Kidney epithelial cell (primary cell): ENCODE results near the gene ZFR2. TPM values are rescaled to one million over a fixed set of nuclear protein-coding genes. Genes with fewer than 3 reads are reported as not detected.

Source experiments
- DNase-seq: peaks from one replicate; pipeline ENCODE4 v3.0.0-alpha.2; 2010; ENCODE audit warnings: low read depth
- H3K27me3 ChIP-seq: 2 replicates; pipeline ENCODE4 v1.6.0; 2011; ENCODE audit warnings: low read length; ENCODE audit not compliant: control insufficient read depth, insufficient read depth
- H3K36me3 ChIP-seq: 2 replicates; pipeline ENCODE4 v1.5.1; 2011; ENCODE audit warnings: low read length; ENCODE audit not compliant: control insufficient read depth, insufficient read depth
- H3K4me3 ChIP-seq: 2 replicates; pipeline ENCODE4 v1.5.1; 2011; ENCODE audit warnings: low read depth, mild to moderate bottlenecking, control low read depth, low read length
- CTCF ChIP-seq: IDR thresholded peaks from 2 replicates; pipeline ENCODE4 v1.5.1; 2011; ENCODE audit warnings: mild to moderate bottlenecking, moderate library complexity, low read length, control low read depth, inconsistent platforms; ENCODE audit not compliant: insufficient read depth, poor library complexity, severe bottlenecking
- total RNA-seq: library from RNA; depleted of rRNA; stranded (reverse); fragments of >200 nt; gene quantifications from 2 replicates; pipeline ENCODE4 v1.2.3, GENCODE V29; 2015

The ZFR2 gene
- total RNA-seq = 0.17 TPM in 1 of 2 replicates, not detected in the other

DNA sequence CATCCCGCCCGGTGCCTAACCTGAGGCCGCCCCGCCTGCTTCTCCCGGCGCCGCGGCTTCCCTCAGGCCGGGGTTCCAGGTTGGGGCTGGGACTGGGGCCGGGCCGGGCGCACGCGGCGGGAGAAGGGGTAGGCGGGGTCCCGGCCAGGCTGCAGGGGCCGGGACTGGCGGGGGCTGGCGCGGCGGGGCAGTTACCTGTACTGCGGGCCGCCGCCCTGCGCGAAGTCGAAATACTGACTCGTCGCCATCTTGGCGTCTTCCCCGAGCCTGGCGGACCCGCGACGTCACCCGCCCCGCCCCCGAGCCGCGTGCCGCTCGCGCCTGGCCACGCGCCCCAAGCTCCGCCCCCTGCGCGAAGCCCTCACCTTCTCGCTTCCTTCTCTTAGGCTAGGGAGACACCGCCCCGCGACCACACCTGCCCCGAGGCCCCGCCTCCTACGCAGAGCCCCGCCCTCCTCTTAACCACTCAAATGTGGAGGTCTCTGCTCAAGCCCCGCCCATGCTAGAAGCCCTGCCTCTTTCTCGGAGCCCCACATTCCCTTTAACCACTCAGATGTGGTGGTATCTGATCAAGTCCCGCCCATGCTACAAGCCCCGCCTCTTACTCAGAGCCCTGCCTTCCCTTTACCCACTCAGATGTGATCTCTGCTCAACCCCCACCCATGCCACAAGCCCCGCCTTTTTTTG, at the start of gene ZFR2:
TSS of gene ZFR2 (minus strand) at position 269 of the 687 bp plus-strand sequence. CDS start at position 248, 21 bp downstream.
- TF ChIP-seq CTCF = no peak

GRCh38 chr19:3916033-3916432, 47.2 kb upstream of the ZFR2 start:
- Histone ChIP-seq H3K27me3 (no peaks in the 10 kb centered on the region), H3K4me3 (no peak overlapping the region), H3K36me3 (no peaks in the 10 kb centered on the region)
- no peak for DNase-seq
- no peak for TF ChIP-seq CTCF

More for the DNA sequence above, at the start of gene ZFR2:
- H3K27me3 ChIP-seq = peaks cover 28% of the 10 kb centered on the region
- DNase-seq = no peak
- no peaks in the 10 kb centered on the region for H3K36me3 ChIP-seq
- no peak within 1 kb of the TSS for H3K4me3 ChIP-seq

DNA sequence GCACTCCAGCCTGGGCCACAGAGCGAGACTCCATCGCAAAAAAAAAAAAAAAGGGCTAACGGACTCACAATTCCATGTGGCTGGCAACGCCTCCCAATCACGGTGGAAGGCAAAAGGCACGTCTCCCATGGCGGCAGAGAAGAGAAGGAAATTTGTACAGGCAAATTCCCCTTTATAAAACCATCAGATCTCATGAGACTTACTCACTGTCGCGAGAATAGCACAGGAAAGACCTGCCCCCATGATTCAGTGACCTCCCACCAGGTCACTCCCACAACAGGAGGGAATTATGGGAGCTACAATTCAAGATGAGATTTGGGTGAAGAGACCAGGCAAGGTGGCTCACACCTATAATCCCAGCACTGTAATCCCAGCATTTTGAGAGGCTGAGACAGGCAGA, 45.4 kb upstream of the ZFR2 start:
- no peak overlapping the region for H3K4me3 ChIP-seq
- no peaks in the 10 kb centered on the region for H3K36me3 ChIP-seq
- no peak for TF ChIP-seq CTCF
- no peak for DNase-seq
- no peaks in the 10 kb centered on the region for H3K27me3 ChIP-seq

DNA sequence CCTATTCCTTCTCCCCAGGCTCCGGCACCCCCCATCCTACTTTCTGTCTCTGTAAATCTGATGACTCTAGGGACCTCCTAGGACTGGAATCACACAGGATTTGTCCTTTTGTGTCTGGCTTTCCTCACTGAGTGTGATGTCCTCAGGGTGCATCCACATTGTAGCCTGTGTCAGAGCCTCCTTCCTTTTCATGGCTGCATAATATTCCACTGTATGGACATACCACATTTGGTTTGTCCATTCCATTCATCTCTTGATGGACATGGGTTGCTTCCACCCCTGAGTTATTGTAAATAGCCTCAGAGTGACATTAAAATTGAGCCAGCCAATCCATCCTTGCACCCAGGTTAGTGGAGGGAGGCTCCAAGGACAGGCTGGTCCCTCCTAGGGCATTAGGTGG, 41.3 kb upstream of the ZFR2 start:
- H3K27me3 ChIP-seq = no peaks in the 10 kb centered on the region
- TF ChIP-seq CTCF = no peak
- H3K36me3 ChIP-seq = no peaks in the 10 kb centered on the region
- no peak overlapping the region for H3K4me3 ChIP-seq
- DNase-seq = no peak

DNA sequence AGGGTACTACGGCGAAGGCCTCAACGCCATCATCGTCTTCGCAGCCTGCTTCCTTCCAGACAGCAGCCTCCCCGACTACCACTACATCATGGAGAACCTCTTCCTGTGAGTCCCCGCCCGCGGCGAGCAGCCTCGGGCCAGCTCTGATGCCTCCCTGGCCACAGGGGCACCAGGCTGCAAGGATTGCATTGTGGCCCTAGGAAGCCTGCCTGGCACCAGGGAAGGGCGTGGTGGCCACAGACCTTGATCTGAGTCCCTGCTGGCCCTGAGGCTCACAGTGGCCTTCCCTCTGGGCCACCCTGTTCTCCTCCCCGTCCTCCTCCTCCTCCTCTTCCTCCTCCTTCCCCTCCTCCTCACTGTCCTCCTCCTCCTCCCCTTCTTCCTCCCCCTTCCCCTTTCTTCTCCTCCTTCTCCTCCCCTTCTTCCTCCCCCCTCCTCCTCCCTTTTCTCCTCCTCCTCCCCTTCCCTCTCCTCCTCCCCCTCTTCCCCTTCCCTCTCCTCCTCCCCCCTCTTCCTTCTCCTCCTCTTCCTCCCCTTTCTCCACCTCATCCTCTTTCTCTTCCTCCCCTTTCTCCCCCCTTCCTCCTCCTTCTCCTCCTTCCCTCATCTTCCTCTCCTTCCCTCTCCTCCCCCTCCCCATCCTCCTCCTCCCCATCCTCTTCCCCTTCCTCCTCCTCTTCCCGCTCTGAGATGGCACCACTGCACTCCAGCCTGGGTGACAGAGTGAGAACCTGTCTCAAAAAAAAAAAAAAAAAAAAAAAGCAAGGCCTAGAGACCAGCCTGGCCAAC, 39.6 kb upstream of the ZFR2 start:
- no peaks in the 10 kb centered on the region for H3K36me3 ChIP-seq
- no peak overlapping the region for H3K4me3 ChIP-seq
- H3K27me3 ChIP-seq = no peaks in the 10 kb centered on the region
- no peak for TF ChIP-seq CTCF
- DNase-seq = no peak
